GM18909 (cell line): ENCODE results near the gene TCEANC2.
"Not testable (repeated sequence)": the region's sequence is repeated elsewhere in the genome, so short reads cannot be mapped to it uniquely, and the experiment has no call there.

Experiments
- ATAC-seq: cut with Tn5 transposase; IDR thresholded peaks from one replicate; pipeline ENCODE4 v1.9.1; 2021; ENCODE audit warnings: mild to moderate bottlenecking; ENCODE audit not compliant: unreplicated experiment, poor library complexity

Gene TCEANC2

DNA sequence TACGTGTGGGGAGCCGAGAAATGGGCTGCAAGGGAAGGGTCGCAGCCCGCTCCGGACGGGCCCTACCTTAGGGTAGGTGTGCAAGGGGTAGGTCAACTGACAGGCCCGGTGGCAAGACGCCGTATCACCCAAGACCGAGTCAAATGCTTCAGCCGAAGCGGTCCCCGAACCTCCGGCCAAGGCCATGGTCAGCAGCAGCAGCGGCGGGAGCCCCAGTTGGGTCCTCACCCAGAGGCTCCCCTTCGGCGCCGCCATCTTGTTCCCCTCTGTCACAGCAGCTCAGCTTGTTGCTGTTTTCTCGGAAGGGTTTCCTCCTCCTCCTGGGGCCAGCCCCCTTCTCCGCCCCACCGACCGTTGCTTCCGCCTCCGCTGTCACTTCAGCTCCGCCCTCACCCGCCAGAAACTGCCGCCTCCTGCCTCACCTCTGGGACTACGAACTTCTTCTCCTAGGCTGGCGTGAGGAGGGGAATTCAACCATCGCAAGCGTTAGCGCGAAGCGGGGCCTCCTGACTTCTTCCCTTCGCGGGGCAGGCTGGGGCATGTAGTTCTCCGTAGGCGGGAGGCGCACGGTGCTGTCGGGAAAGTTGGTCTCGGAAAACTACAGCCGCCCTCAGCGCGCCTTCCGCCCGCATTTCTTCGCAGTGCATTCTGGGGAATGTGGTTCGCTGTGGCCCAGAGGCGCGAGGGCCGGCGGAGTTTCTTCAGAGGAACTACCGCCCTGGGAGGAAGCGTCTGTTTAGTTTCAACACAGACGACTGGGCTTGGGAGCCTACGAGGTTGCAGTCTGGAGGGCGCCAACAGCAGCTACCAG, at the start of gene TCEANC2, which contains the start of gene TMEM59:
TSS of gene TCEANC2 (plus strand) at position 675 of the 811 bp plus-strand sequence. CDS start 815 bp downstream, outside the sequence.
TSS of gene TMEM59 (minus strand) at position 271 of the 811 bp plus-strand sequence. CDS start at position 255, 16 bp downstream.
- ATAC-seq, result peak; percentile 94

DNA sequence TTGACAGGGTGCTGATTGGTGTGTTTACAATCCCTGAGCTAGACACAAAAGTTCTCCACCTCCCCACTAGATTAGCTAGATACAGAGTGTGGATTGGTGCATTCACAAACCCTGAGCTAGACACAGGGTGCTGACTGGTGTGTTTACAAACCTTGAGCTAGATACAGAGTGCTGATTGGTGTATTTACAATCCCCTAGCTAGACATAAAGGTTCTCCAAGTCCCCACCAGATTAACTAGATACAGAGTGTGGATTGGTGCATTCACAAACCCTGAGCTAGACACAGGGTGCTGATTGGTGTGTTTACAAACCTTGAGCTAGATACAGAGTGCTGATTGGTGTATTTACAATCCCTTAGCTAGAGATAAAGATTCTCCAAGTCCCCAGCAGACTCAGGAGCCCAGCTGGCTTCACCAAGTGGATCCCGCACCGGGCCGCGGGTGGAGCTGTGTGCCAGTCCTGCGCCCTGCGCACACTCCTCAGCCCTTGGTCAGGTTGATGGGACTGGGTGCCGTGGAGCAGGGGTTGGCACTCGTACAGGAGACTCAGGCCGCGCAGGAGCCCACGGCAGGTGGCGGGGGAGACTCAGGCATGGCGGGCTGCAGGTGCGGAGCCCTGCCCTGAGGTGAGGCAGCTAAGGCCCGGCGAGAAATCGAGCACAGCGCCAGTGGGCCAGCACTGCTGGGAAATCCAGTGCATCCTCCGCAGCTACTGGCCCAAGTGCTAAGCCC, 49.5 kb upstream of the TCEANC2 start:
- ATAC-seq, result not testable (repeated sequence)

DNA sequence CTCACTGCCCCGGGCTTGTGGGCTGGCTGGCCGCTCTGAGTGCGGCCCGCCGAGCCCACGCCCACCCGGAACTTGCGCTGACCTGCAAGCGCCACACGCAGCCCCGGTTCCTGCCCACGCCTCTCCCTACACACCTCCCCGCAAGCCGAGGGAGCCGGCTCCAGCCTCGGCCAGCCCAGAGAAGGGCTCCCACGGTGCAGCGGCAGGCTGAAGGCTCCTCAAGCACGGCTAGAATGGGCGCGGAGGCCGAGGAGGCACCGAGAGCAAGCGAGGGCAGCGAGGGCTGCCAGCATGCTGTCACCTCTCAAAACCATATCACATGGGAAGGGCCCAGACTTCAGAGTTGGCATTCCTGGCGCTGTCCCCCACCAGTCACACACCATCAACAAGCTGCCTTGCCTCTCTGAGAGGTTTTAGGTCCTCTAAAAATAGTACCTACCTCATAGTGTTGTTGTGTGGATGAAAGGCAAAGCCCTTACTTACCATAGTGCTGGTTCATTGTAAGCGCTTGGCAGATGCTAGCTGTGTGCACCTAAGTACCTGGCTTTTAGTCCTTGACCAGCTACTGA, 48.8 kb upstream of the TCEANC2 start:
- no peak for ATAC-seq

DNA sequence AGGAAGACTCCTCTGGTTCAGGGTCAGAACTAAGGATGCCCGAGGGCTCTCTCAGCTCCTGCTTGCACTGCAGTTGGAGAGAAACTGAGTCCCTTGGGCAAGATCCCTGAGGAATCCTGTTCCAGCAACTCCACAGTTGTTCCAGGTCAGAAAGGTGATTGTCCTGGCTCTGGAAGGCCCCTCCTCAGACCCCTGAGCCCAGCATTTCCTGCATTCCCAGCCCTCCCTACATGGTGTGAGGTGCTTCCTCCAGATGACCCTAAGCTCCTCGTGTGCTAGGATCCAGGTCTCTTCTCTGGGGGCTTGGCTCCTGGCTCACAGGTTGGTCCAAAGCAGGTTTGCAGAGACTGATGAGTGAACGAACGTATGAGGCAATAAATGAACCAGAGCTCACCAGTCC, 46.9 kb upstream of the TCEANC2 start:
- ATAC-seq, result no peak

DNA sequence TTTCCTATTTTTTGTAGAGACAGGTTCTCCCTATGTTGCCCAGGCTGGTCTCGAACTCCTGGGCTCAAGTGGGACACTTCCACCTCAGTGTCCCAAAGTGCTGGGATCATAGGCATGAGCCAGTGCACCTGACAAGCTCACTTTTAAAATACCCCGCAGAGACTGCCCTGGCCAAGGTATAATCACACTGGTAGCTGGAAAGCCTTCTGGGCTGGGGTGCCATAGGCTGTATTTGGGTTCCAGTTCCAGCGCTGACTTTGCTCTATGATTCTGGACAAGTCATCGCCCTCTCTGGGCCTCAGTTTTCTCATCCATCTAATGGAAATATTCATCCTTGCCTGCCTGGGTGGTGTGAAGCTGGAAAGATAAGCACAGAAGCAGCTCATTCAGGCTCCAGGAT, 45.8 kb upstream of the TCEANC2 start:
- ATAC-seq, result no peak

DNA sequence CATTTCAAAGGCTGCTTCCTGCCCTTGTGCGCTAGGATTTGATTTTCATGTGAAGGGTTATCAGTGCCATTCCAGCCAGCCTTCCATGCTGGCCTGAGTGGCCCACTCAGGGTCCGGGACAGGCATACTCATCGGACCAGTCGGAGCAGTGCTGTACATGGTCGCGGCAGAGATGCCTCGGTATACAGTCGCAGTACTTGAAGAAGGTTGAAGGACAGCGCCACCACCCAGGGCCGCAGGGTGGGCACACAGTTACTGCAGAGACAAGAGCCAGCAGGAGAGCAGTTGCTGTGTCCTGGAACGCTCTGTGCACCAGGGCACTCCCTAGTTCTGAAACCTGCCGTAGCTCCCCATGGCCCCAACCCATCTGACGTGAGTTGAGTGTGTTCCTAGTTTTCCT, 44.5 kb upstream of the TCEANC2 start:
- no peak for ATAC-seq

DNA sequence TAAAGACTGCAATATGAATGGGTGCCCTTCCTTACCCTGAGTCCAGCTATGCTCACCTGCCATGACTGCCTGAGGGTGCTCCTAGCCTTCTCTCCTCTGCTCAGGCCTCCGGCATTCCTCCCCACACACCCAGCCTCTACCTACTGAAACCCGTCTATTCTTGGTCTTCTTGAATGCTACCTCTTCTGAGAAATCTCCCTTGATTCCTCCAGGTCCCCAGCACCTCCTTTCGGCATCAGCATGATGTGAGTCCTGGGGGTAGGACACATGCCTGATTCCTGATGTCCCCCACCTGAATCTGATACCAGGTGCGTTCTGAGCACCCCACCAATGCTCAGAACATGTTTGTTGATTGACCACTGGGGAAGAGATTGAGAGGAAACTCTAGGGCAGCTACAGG, 44.0 kb upstream of the TCEANC2 start:
- no peak for ATAC-seq

DNA sequence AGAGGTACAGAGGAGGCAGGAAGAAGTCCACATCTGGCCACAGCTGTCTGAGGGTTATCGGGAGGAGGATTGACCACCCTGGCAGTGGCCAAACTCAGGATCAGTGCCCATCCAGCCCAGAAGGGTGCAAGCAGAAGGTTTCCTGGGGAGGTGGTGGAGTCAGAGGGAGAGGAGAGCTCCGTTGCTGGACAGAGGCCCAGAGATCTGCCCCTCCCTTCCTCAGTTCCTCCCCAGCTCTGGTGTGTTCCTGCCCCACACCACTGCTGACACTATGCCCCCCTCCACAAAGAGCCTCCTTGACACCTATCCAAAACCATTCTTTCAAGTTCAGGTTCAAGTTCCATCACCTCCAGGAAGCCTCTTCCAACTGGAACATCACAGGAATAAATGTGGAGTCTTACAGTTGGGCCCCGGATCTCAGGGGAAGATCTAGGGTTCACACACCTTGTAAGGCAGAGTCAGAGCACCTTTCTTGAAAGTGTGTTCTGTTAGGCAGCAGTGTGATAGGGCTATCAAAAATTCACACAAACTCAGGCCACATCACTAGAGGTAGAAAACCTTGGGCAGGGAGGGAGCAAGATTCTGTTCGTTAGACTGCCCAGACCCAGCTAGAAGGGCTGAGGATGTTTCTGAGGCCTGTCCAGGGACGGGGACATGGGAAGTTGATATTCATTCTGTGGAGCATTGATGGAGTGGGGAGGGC, 42.8 kb upstream of the TCEANC2 start:
- no peak for ATAC-seq

DNA sequence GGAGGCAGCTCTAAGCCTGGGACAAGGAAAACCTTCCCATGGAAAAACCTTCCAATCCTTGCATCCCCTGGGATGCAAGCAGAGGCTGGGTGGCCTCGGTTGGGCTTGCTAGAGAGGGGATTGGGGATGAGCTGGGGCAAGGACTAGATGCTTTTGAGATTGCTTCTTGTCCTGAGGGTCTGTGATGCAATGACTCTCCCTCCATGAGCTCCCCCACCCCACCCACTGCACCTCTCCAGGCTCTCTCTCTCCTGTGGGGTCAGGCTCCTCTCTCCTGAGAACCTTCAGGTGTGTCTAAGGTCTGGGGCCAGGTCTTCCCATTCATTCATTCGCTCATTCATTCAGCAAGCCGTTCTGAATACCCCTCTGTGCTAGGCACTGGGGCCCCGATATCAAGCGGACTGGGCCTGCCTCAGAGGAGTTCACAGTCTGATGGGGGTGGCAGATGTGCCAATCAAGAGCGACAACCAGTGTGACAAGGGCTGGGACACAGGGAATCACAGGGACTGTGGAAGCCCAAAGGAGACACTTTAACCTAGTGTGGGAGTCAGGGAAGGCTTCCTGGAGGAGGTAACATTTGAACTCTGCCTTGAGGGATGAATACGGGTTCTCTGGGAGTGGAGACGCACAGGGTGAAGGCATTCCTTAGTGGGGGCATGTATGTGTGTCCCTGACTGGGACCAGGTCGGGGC, 41.9 kb upstream of the TCEANC2 start:
- ATAC-seq, result no peak

DNA sequence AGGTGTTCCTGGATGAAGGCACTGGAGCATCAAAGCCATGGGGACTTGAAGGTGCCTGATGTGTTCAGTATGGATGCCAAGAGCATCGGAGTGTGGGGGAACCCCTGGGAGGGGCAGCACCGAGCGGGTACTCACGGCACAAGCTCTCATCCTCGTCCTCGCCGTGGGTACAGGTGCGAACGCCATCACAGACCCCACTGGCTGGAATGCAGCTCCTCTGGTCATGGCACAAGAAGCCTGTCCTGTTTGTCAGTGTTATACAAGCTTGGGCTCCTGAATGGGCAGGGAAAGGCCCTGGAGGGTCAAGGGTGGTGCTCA, 41.4 kb upstream of the TCEANC2 start:
- ATAC-seq, result no peak

DNA sequence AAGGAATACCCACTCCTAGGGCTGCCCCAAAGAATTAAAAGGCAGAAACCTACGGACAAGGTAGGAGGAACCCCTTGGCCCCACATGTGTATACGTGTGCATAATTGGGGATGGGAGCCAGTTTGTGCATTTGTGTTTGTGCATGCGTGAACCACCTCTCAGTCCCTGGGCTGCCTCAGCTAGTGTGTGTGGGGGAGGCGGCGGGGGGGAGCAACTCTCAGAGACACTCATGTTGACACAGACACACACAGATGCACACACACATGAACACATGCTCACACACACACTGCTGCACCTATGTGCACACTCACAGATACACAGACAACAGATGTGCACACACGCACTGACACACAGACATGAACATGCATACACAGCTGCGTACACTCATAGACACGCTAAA, 40.5 kb upstream of the TCEANC2 start:
- no peak for ATAC-seq

DNA sequence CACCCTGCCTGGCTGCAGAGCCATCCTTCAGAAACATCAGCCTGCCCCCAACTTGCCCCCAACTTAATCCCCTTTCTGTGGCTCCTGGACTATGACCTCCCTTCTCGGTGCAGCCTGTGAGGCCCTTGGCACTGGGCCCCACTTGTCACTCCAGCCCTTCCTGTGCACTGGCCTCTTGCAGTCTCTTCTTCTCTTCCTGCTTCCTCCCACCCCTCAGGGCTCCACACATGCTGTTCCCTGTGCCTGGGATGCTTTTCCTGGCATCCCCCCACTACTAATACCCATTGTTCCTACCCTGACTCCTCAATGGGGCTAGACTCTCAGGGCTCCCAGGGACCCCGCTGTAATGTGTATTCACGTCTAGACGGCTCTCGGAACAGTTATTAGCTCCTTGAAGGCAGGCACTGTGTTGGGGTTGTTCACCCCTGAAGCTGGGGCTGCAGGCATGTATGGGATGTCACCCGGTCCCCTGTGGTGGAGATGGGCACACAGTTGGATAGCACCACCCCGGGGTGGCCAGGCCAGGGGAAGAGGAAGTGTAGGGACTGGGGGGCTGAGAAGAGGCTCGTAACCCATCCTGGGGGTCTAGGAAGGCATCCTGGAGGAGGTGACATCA, 39.9 kb upstream of the TCEANC2 start:
- ATAC-seq, result no peak

DNA sequence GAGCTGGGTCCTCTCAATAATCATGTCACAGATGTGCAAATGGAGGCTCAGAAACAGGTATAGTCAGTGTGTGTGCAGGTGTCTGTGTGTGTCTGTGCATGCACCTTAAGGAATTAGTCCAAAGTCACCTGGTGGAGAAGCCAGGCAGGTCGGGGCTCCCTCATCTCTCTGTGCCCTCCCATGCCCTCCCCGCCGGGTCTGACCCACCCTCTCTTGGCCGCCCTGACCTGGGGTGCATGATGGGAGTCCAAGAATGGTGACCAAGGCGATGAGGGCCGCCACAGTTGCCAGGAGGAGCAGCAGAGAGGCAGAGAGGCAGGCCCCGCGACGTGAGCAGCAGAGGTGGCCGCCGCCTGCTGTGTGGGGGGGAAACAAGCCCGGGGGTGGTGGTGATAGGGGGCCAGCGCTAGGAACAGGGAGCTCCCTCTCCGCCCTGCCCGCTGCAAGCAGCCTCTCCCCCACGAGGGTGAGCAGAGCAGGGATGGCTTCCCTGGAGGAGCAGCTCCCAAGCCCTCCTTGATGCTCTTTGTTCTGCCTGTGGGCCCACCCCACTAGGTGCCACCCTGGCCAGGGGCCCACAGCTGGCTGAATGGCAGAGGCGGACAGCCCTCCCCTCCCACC, 39.3 kb upstream of the TCEANC2 start:
- no peak for ATAC-seq

DNA sequence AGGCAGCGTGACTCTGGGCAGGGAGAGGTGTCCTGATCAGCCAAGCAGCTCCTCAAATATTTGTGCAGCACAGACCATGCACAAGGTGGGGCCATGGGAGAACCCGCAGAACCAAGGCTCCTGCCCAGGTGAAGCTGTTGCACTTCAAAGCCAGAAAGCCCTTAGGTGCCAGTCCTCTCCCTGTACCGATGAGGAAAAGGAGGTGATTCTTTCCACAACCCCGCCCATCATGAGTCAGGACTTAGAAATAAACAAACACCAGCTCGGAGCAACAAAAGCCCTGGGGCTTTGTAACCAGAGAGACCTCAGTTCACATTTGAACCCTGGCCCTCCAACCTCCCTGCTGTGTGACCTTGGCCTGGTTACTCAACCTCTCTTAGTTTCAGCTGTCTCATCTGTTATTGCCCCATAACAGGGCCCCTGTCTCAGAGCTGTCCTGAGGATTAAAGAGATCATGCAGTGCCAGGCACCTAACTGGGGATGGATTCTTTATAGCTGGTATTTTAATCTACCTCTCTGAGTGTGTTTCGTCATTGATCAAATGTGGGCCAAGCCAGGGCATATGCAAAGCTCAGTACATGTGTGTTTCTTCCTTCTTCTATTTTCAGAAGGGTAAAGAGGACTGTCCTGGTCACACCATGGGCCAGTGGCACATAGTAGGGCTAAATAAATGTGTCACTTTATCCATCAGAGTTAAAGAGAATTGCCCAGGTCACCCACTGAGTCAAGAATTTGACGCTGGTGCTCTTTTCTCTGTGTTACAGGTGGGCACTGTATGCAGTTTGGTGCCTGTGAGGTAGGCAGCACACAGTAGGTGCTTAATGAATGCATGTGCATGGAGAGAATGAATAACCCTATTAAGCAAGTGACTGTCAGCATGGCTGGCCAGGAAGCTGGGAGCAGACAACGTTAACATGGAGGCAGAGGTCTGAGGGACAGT, 36.8 kb upstream of the TCEANC2 start:
- no peak for ATAC-seq

DNA sequence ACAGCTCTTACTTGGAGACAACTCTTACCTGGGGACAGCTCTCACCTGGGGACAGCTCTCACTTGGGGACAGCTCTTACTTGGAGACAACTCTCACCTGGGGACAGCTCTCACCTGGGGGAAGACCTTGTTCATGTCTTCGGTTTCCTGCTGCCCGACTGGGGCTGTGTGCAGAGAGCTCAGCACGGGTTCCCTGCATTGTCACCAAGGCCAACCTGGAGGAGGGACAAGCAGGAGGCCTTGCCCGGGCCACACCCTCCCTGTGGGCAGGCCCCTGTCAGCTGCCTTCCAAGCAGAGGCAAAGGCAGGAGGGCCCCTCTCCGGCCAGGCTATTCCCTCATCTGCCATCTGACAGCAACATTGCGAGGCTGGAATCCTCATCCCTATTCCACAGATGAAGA, 35.4 kb upstream of the TCEANC2 start, which contains the start of gene LDLRAD1:
TSS of gene LDLRAD1 (minus strand) at position 208 of the 400 bp plus-strand sequence. CDS start at position 134, 74 bp downstream.
- ATAC-seq, result no peak

DNA sequence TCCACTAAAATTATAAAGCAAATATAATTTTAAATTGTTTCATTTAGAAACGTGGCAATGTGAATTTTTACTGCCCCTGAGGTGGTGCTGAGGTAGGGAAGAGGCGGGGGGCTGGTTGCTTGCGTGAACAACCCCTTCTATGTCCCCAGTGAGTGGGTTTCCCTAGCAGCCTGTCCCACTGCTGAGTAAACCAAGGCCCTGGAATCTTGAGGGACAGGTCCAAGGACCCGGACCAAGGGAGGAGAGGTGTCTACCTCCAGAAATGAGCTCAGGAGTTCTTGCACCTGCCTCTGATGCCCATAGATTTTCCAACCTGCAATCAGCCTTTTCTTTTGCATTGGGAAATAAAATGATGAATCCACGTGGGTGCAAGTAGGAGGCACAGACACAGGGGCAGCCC, 34.8 kb upstream of the TCEANC2 start:
- no peak for ATAC-seq

DNA sequence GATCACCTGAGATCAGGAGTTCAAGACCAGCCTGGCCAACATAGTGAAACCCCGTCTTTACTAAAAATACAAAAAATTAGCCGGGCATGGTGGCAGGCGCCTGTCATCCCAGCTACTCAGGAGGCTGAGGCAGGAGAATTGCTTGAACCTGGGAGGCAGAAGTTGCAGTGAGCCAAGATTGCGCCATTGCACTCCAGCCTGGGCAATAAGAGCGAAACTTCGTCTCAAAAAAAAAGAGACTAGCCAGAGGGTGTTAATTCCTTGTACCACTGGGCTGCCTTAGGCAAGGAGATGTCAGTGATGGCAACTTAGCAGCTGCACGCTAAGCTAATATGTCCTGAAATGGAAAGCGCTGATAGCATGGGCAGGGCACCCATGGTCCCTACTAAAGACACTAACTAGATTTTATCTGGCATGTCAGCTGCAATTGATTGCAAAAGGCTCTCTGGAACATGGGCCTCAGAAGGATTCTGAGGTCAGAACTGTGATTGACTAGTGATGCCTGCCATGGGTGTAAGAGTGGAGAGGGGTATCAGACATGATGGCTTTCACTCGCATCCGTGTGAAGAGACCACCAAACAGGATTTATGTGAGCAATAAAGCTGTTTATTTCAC, 33.7 kb upstream of the TCEANC2 start:
- not testable (repeated sequence) for ATAC-seq

DNA sequence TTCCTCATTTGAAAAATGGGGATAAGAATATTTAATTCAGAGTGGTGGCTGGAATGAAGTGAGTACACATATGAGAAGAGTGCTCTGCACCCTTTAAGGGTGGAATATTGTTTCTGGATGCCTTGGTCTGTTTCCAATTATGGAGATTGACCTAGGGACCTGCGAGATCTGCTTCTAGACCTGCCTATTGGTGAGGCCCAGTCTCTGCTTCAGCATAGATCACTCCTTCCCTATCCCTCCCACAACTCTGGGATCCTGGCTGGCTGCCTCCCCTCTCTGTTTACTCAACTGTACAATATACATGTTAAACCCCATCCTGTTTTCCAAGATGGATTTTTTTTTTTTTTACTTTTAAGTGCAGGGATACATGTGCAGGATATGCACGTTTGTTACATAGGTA, 29.1 kb upstream of the TCEANC2 start:
- ATAC-seq, result no peak
